Measurements from ENCODE around the gene ATL2. TPM values are rescaled to one million over a fixed set of nuclear protein-coding genes. Genes with fewer than 3 reads are reported as not detected.
"Not testable (repeated sequence)": the region's sequence is repeated elsewhere in the genome, so short reads cannot be mapped to it uniquely, and the experiment has no call there.

ATL2 gene
- total RNA-seq: 144 TPM

DNA sequence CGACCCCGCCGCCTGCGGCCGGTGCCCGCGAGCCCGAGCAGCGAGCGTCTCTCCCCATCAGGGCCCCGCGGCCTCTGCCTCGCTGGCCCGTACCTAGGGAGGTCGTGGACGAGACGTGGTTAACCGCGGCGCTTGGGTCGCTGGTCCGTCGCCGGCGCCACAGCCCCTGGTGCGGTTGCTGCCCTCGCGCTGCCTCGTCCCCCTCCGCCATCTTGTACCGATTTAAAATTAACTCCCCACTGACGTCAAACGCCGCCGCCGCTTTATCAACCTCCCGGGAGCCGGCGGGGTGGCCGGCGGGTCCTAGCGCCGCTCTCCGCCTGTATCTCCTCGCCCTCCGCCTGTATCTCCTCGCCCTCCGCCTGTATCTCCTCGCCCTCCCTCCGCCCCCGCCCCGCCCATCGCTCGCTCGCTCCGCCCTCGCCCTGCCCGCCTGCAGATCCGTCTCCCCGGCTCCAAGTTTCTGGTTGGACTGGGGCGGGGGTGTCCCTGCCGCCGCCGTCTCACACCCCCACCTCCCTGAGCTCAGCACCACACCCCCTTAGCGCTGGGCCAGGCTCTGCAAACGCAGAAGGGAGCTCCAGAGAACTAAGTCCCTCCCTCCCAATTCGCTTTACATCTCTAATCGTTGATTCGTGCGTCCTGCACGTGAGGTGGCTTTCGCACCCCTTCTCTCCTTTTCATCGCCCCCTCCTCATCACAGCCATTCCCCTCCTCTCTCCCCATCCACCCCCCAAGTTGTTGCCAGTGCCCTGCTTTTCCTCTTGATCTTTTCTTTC lies at the start of gene ATL2:
Gene ATL2, minus strand, starts transcription at position 224 of the 779 bp plus-strand sequence. Its CDS starts 13 bp downstream, at position 211.
- peak; percentile 89 for DNase-seq

GRCh38 chr2:38423763-38424162 lies 46.7 kb upstream of the ATL2 start:
- no peak for DNase-seq

DNA sequence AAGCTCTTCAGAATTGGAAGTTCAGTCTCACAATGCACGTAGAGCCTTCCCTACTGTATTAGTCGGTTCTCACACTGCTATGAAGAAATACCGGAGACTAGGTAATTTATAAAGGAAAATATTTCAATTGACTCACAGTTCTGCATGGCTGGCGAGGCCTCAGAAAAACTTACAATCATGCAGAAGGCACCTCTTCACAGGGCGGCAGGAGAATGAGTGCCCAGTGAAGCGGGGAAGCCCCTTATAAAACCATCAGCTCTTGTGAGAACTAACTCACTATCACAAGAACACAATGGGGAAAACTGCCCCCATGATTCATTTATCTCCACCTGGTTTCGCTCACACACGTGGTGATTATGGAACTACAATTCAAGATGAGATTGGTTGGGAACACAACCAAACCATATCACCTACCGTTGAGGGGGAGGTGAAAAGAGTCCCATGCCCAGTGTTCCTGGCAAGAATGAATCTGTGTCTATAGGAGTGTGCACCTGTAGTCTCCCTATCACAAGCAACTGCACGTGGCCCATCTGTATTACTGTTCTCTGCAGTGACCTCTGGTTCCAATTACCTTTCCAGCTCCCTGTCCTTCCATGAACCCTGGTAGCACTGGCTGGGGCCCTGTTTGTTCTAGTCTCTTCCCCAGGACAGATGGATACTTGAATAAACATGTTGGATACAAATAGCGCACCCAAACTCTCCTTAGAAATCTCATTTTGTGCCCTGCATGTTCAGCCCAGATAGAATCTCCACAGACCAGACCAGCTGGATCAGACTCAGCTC lies 44.4 kb upstream of the ATL2 start:
- no peak for DNase-seq

GRCh38 chr2:38419499-38419898 lies 42.4 kb upstream of the ATL2 start:
- no peak for DNase-seq

GRCh38 chr2:38418735-38419134 lies 41.7 kb upstream of the ATL2 start:
- DNase-seq: no peak

DNA sequence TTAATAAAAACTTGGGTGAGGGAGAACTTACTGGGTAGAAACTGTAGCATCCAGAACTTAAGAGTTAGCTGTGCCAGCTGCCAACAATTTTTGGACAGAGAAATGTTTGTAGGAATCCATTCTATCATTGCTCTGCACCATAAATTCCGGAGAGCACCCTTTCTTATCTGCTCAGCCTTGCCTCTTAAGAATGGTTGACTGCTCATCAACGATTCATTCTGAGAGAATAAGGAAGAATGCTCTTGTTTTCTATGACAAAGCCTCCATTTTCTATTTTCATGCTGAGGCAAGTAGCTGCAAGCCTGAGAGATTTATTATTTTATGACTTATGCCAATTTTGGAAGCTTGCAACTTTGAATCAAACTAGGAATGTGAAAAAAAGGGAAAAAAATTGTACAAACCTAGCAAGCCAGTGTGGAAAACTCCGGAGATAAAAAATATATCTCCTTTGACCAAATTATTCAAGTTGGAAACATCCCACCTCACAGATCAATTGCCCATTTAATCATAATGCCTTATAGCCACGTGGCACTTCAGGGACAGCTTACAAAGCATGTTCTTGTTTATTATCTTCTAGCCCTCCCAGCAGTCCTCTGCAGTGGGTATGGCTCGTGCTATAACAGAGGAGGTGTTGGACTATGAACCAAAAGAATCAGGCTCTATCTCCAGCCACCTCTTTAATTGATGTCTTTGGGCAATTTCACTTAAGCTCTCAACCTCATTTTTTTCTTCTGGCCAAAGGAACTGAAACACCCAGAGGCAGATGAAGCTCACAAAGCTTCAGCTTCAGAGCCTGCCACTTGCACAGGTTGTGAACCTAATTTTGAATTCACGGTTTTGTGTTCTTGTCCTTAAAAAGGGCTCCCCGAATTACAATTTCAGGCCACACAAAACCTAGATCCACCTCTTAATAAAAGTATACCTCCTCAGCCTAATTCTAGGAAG lies 40.9 kb upstream of the ATL2 start:
- DNase-seq: no peak

DNA sequence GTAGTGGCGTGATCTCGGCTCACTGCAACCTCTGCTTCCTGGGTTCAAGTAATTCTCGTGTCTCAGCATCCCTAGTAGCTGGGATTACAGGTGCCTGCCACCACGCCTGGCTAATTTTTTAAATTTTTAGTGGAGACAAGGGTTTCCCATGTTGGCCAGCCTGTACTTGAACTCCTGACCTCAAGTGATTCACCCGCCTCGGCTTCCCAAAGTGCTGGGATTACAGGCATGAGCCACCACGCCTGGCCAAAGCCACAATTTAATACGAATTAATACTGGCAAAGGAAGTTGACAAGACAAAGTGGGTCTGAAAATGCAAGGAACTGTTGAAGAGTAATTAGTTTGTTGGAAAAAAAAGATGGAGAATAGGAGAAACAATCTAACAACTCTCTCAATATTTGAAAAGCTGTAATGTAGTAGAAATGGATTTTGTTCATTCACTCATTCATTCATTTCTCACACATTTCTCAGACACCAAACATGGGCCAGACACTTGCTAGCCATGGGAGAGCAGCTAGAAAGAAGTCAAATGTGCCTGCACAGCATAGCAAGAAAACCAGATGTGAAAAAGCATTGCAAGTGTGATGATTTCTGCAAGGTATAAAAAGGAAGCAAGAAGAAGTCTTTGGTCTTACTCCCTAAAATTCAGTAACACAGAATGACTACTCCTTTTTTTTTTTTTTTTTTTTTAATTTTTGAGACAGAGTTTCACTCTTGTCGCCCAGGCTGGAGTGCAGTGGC lies 39.4 kb upstream of the ATL2 start:
- no peak for DNase-seq

DNA sequence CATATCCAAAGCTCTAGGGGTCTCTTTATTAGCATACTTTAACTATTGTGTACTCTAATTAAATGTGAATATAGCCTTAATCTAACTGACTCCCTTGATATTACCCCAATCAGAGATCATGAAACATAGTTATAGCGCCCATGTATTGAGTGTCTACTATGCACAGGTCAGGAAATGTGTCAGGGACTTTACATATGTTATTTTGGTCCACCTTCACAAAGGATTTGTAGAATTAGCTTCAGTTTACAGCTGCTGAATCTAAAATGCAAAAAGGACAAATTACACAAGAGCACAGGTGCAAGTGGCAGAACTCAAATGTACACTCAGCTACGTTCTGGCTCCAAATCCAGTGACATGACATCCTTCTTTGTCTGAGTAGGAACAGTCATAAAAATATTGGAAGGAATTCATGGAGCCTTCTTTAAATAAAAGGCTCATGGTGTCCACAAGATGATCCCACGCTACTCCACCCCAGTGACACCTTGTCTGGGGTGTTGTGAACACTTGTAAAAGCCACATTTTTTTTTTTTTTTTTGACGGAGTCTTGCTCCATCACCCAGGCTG lies 38.7 kb upstream of the ATL2 start:
- no peak for DNase-seq

GRCh38 chr2:38415023-38415422 lies 38.0 kb upstream of the ATL2 start:
- no peak for DNase-seq

DNA sequence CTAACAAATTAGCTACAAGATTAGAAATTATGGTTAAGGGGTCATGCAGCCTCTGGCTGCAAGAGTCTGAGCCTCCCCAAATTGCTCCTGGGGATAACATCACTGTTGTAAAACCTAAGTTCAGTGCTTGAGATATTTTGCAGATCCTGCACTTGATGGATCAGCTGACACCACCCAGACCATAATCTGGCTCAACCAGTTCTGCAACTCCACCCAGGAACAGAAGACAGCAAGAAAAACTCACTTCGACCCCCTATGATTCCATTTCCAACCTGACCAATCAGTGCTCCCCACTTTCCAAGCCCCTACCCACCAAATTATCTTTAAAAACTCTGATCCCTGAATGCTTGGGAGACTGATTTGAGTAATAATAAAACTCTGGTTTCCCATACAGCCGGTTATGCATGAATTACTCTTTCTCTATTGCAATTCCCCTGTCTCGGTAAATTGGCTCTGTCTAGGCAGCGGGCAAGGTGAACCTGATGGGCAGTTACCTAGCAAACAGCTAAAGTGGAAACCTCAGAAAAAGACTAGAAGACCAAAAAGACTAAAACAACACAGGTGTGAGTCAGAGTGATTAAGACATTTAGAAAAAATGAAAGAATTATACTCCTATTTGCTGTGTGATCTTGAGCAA lies 35.3 kb upstream of the ATL2 start:
- not testable (repeated sequence) for DNase-seq

- no peak for DNase-seq
These were observed 32.4 kb upstream of the ATL2 start for GRCh38 chr2:38409156-38410102.

GRCh38 chr2:38407111-38407682 lies 30.1 kb upstream of the ATL2 start:
- DNase-seq: no peak

DNA sequence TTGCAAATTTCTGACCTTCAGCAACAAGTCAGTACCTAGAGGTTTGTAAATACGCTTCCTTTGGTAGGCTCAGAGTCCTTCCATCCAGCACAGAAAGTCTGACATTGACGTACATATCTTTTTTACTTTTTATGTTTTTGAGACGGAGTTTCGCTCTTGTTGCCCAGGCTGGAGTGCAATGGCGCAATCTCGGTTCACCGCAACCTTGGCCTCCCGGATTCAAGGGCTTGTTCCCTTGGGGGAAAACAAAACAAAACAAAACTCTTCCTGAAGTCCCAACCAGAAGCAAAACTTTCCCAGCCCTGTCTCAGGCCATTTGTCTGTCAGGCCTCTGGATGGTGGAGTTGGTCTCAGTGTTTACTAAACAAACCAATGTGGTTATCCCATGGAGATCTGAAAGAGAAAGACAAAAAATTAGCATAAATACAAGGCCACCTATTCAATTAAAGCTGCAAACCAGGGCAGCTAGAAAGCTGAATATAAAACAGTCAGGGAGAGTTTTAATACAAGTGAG lies 29.6 kb upstream of the ATL2 start:
- DNase-seq: no peak

DNA sequence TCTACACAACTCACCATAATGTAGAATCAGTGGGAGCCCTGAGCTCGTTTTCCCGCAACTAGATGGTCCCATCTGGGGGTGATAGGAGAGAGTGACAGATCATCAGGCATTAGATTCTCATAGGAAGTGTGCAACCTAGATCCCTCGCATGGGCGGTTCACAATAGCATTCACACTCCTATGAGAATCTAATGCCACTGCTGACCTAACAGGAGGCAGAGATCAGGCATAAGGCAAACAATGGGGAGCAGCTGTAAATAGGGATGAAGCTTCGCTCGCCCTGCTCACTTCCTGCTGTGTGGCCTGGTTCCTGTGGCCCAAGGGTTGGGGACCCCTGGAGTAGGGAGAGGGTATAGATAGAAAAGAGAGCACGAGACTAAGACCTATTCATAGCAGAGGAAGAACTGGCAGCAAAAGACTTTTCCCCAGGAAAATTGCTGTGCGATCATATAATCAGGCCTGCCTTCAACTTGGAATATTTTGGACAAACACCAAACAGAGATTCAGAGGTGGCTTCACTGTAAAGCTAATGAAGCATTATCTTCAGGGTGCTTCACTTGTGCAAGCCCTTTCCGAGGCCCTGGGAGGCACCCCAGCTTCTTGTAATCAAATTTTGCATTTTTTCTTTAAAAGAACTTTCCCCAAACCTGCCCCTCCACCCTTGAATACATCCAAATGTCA lies 29.0 kb upstream of the ATL2 start:
- no peak for DNase-seq

GRCh38 chr2:38400513-38400912 lies 23.4 kb upstream of the ATL2 start:
- DNase-seq: no peak

- DNase-seq: no peak
These were observed 21.7 kb upstream of the ATL2 start for GRCh38 chr2:38398739-38399138.

DNA sequence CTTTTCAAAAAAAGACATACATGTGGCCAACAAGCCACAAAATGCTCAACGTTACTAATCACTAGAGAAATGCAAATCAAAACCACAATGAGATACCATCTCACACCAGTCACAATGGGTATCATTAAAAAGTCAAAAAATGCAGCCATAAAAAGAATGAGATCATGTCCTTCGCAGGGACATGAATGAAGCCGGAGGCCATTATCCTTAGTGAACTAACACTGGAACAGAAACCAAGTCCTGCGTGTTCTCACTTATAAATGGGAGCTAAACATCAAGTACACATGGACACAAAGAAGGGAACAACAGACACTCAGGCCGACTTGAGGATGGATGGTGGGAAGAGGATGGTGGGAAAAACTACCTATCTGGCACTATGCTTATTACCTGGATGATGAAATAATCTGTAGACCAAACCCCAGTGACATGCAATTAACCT lies 17.8 kb upstream of the ATL2 start:
- DNase-seq: no peak

GRCh38 chr2:38394041-38394440 lies 17.0 kb upstream of the ATL2 start:
- no peak for DNase-seq

- no peak for DNase-seq
These were observed 13.9 kb upstream of the ATL2 start for GRCh38 chr2:38390947-38391346.
